Erythroblast (primary cell): Measurements from ENCODE around the gene PER3.

Experiments
- DNase-seq, 2 experiments: peaks; one replicate each; lab custom pipeline; 2025; lab: John Stamatoyannopoulos, UW
- GATA1 ChIP-seq: IDR thresholded peaks from 2 replicates; pipeline ENCODE4 v1.6.1; 2011; ENCODE audit warnings: low read depth, mild to moderate bottlenecking, control low read depth, low read length, moderate library complexity
- POLR2A ChIP-seq: IDR thresholded peaks from 2 replicates; pipeline ENCODE4 v1.6.1; 2011; ENCODE audit warnings: mild to moderate bottlenecking, low read length

Gene PER3

GRCh38 chr1:7833035-7833434, 48.9 kb downstream of the PER3 start:
- DNase-seq = no peak
- no peak for TF ChIP-seq POLR2A
- TF ChIP-seq GATA1 = no peak

DNA sequence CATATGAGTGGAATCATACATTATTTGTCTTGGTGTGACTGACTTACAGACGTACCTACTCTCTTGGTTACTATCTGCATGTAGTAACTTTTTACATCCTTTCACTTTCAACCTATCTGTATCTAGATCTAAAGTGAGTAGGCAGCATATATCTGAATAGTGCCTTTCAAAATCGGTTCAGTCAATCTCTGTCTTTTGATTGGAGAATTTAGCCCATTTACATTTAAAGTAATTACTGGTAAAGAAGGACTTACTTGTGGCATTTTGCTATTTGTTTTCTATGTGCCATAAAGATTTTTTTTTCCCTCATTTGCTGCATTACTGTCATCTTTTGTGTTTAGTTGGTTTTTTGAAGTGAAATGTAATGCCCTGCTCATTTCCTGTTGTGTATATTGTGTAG, 54.6 kb downstream of the PER3 start:
- DNase-seq = no peak
- no peak for TF ChIP-seq POLR2A
- TF ChIP-seq GATA1 = no peak

GRCh38 chr1:7839526-7839925, 55.4 kb downstream of the PER3 start:
- peak in 1 of 2 experiments; percentile 8 for DNase-seq
- TF ChIP-seq POLR2A (no peak), GATA1 (no peak)

DNA sequence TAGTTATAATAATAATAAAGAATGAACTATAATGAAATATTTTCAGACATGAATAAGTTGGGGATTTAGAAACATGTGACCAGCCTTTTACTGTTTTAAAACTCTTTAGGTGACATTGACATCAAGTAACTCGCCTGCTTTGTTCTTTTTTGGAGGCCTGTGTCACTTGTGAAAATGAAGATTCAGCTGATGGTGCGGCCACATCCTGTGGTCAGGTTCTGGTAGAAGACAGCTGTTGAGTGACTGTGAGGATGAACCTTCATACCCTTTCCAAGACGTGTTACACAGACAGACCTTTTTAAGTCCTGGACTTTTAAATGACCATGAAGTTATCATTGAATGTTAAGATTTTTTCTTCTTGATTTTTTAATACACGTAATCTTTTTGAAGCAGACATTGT, 58.4 kb downstream of the PER3 start:
- TF ChIP-seq POLR2A = no peak
- TF ChIP-seq GATA1 = no peak
- DNase-seq = no peak

DNA sequence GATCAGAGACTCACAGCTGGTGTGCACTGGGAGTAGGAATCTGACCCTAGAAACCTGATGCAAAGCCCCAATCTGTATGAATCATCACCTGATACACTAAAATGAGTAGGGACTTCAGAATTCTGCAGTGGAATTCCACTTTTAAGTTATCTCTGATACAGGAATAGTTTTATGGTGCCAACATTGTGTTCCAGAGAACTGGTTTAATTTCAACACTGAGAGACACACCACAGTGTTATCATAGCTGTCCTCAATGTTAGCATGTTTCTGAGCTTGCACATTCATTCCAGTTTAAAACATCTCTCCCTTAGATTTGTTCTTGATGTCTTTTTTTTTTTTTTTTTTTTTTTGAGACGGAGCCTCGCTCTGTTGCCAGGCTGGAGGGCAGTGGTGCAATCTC, 61.7 kb downstream of the PER3 start:
- no peak for DNase-seq
- TF ChIP-seq POLR2A (no peak), GATA1 (no peak)

DNA sequence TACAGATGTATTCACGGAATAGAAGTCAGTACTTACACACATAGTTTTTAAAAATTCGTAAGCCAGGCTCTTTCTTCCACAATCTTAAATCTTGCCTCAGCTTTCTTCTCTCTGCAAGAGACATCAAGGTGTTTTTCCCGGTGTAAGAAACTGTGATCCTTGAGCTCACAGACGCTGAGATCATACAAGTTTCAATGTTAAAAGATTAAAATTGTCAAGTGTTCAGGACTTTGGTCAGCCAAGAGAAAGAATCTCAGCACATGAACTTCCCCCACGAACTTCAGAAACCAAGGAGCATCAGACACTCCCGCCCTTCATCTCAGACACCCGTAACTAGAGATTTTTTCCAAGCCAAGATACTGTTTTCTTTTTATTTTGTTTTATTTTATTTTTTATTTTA, 62.6 kb downstream of the PER3 start:
- TF ChIP-seq POLR2A = no peak
- TF ChIP-seq GATA1 = no peak
- DNase-seq = no peak

- DNase-seq = no peak
- TF ChIP-seq GATA1 (no peak), POLR2A (no peak)
Observed at GRCh38 chr1:7847599-7847998, 63.5 kb downstream of the PER3 start.

GRCh38 chr1:7850786-7851185, 66.7 kb downstream of the PER3 start:
- DNase-seq = no peak
- TF ChIP-seq GATA1 = no peak
- TF ChIP-seq POLR2A = no peak

GRCh38 chr1:7852804-7853683, 69.0 kb downstream of the PER3 start, which contains the start of gene UTS2:
UTS2 (minus strand) TSS chr1:7853065; CDS start chr1:7853003, 62 bp downstream.
- DNase-seq = no peak
- TF ChIP-seq POLR2A (no peak), GATA1 (no peak)

DNA sequence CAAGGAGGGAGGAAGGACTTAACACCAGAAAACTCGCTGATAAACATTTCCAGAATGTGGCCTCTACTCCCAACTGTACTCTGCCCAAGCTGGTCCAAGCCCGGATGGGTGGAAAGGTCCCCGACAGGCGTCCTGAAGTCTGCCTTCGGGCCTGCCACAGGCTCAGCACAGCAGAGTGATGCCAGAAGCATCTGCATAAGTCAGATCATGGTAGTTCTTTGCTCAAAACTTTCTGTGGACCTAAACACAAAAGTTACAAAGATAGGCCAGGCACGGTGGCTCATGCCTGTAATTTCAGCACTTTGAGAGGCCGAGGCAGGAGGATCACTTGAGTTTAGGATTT, 69.6 kb downstream of the PER3 start:
- TF ChIP-seq POLR2A (no peak), GATA1 (no peak)
- no peak for DNase-seq

DNA sequence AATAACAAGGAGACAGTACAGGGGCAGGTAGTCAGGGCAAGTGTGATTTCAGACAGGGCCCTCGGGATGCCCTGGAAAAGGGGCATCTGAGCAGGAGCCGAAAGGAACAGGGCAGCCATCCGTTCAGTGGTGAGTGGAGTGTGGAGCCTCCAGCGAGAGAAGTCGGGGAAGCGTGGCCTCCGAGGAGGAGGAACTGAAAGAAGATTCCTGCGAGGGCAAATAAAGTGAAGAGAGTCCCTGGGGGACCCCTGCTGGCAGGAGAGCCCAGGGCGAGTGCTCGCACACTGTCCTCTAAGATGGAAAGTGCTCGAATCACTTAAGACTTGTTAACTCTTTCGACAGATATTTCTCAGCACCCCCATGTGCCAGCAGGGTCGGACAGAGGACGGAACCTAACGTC, 72.3 kb downstream of the PER3 start:
- peak; percentile 21 to 33 for DNase-seq

DNA sequence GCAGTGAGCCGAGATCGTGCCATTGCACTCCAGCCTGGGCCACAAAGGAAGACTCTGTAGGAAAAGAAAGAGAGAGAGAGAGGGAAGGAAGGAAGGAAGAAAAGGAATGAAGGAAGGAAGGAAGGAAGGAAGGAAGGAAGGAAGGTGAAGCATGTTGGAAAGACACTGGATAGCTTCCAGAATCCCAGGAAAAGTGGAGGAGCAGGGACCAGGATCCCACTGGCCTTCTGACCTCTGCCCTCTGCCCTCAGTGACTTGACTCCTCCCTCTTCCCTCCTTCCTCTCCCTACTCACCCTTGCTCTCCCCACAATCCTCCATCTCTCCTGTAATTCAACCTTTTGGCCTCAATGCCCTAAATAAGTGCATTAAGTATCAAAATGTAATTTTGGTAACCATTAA, 72.9 kb downstream of the PER3 start:
- DNase-seq = no peak
- TF ChIP-seq POLR2A (no peak), GATA1 (no peak)

More for the DNA sequence above, 72.3 kb downstream of the PER3 start:
- no peak for TF ChIP-seq GATA1
- no peak for TF ChIP-seq POLR2A

DNA sequence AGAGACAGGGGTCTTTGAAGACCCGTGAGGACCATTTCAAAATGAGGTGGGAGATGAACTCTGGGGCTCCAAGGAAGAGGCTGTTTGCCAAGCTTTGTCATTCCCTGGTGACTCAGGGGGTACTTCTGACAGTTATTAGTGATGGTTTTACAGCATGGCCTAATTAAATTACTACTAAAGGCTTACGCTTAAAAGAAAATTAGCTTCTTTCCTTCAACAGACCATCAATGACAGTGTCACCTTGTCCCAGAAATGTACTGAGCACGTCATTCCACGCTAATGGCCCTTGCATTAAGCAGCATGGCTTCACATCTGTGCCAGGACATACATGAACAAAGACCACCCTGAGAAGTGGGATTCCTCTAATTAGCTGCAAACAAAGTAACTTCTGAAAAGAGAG, 73.9 kb downstream of the PER3 start:
- TF ChIP-seq POLR2A (no peak), GATA1 (no peak)
- DNase-seq = no peak

DNA sequence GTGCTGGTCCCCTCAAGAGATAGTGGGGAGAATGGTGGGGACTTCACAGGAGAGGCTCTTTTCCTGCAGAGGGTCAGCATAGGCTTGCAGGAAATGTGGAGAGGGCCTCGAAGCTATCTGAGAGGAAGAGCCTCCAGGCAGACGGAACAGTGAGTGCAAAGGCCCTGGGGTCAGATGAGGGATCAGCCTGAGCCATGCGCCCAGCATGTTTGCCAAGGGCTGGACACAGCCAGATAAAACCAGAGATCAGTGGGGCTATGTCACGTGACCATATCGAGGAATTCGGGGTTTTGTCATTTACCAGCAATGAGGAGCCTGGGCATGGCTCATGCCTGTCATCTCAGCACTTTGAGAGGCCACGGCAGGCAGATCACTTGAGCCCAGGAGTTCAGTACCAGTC, 75.3 kb downstream of the PER3 start:
- no peak for DNase-seq
- TF ChIP-seq GATA1 (no peak), POLR2A (no peak)

DNA sequence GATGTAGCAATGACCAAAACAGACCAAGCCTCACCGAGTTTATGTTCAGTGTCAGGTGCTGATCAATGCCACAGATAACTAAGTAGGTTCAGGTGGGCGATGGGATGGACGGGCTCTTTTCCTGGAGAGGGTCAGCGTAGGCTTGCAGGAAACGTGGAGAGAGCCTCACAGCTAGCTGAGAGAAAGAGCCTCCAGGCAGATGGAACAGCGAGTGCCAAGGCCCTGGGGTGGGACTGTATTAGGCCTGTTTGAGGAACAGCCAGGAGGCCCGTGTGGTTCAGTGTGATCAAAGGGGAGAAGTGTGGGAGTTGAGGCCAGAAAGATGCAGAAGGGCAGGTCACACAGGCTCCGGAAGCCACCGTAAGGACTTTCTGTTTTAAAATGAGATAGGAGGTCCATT, 76.0 kb downstream of the PER3 start:
- TF ChIP-seq GATA1 (no peak), POLR2A (no peak)
- DNase-seq = no peak

GRCh38 chr1:7861452-7861851, 77.4 kb downstream of the PER3 start:
- no peak for TF ChIP-seq POLR2A
- no peak for TF ChIP-seq GATA1
- DNase-seq = no peak
